Peyer's patch (tissue), 4 donors: ENCODE results near the gene SPEF2. TPM values are rescaled to one million over a fixed set of nuclear protein-coding genes. Genes with fewer than 3 reads are reported as not detected.

Experiments
- DNase-seq, 3 donors: peaks; one replicate each; pipeline ENCODE4 v3.0.0-alpha.2; 2017 to 2019
- H3K27ac ChIP-seq, 4 donors: fragments of 200-600 bp; sonication (generic); one replicate each; pipeline ENCODE4 v1.5.1; 2016 to 2019
- H3K27me3 ChIP-seq, 2 donors: fragments of 200-600 bp; sonication (generic); one replicate each; pipeline ENCODE4 v1.5.1; 2019
- H3K36me3 ChIP-seq, 3 donors: fragments of 200-600 bp; sonication (generic); one replicate each; pipeline ENCODE4 v1.5.1; 2016 to 2019
- H3K4me1 ChIP-seq, 4 donors: fragments of 200-600 bp; sonication (generic); one replicate each; pipeline ENCODE4 v1.5.1; 2016 to 2019
- H3K4me3 ChIP-seq, 4 donors: fragments of 200-600 bp; sonication (generic); 1 replicate in 3 of 4; 2 replicates in 1 of 4; pipeline ENCODE4 v1.5.1; 2016 to 2019; ENCODE audit warnings: mild to moderate bottlenecking in 1 of 4
- H3K9me3 ChIP-seq, 4 donors: fragments of 200-600 bp; sonication (generic); one replicate each; pipeline ENCODE4 v1.5.1; 2016 to 2019; ENCODE audit warnings: mild to moderate bottlenecking in 1 of 4
- CTCF ChIP-seq, 6 experiments: fragments of 450-650 bp in 4 of 6; fragments of 200-600 bp in 2 of 6; sonication (generic) in 1 of 6; IDR thresholded peaks; one replicate each; pipeline ENCODE4 v1.5.1; 2017 to 2019; ENCODE audit warnings: antibody characterized with exemption in 6 of 6, mild to moderate bottlenecking in 3 of 6, moderate library complexity in 1 of 6
- POLR2A ChIP-seq, 2 donors: fragments of 450-650 bp; IDR thresholded peaks; one replicate each; pipeline ENCODE4 v1.5.1; 2017; ENCODE audit warnings: antibody characterized with exemption in 2 of 2, mild to moderate bottlenecking in 2 of 2, moderate library complexity in 2 of 2
- total RNA-seq, 4 donors: library from RNA; depleted of rRNA; stranded (reverse); fragments of >200 nt; gene quantifications; one replicate each; pipeline ENCODE4 v1.1.0, GENCODE V29; 2016

The SPEF2 gene
- total RNA-seq, 4 donors from 2014 or later = 2.5 to 8.8 (median 5.1) TPM

- Histone ChIP-seq H3K36me3 (no peaks in the 10 kb centered on the region), H3K9me3 (no peaks in the 10 kb centered on the region), H3K27ac (peak overlapping the region in 2 of 4 donors; percentile 35 to 73), H3K4me1 (no peaks in the 10 kb centered on the region), H3K27me3 (no peaks in the 10 kb centered on the region), H3K4me3 (no peak overlapping the region)
- TF ChIP-seq CTCF (IDR thresholded peaks at IDR 0.05) (peak in 3 of 6 experiments; percentile 25 to 52 (median 34)), POLR2A (IDR thresholded peaks at IDR 0.05) (no peak)
- DNase-seq = no peak
Measured at GRCh38 chr5:35815089-35815936, 197.7 kb downstream of the SPEF2 start.

GRCh38 chr5:35816881-35817521 lies 199.3 kb downstream of the SPEF2 start:
- Histone ChIP-seq H3K27ac (peak overlapping the region; percentile 55 to 73 (median 60)), H3K27me3 (no peaks in the 10 kb centered on the region), H3K4me3 (no peak overlapping the region), H3K9me3 (no peaks in the 10 kb centered on the region), H3K4me1 (no peaks in the 10 kb centered on the region), H3K36me3 (no peaks in the 10 kb centered on the region)
- TF ChIP-seq CTCF (IDR thresholded peaks at IDR 0.05) (no peak), POLR2A (IDR thresholded peaks at IDR 0.05) (peak; percentile 23 to 48)
- peak in 1 of 3 donors; percentile 63 for DNase-seq

GRCh38 chr5:35819026-35819425 lies 201.4 kb downstream of the SPEF2 start:
- Histone ChIP-seq H3K9me3 (no peaks in the 10 kb centered on the region), H3K4me3 (no peak overlapping the region), H3K36me3 (no peaks in the 10 kb centered on the region), H3K4me1 (no peaks in the 10 kb centered on the region), H3K27me3 (no peaks in the 10 kb centered on the region), H3K27ac (peak overlapping the region in 2 of 4 donors; percentile 26 to 72)
- no peak for TF ChIP-seq CTCF (IDR thresholded peaks at IDR 0.05)
- DNase-seq = no peak

GRCh38 chr5:35819668-35820067 lies 202.0 kb downstream of the SPEF2 start:
- Histone ChIP-seq H3K4me1 (no peaks in the 10 kb centered on the region), H3K36me3 (no peaks in the 10 kb centered on the region), H3K4me3 (no peak overlapping the region), H3K27me3 (no peaks in the 10 kb centered on the region), H3K9me3 (no peaks in the 10 kb centered on the region), H3K27ac (peak overlapping the region in 2 of 4 donors; percentile 35 to 72)
- no peak for TF ChIP-seq CTCF (IDR thresholded peaks at IDR 0.05)
- TF ChIP-seq POLR2A (IDR thresholded peaks at IDR 0.05) = peak in 1 of 2 donors; percentile 31
- DNase-seq = no peak

GRCh38 chr5:35820735-35821134 lies 203.1 kb downstream of the SPEF2 start:
- Histone ChIP-seq H3K4me1 (no peaks in the 10 kb centered on the region), H3K27ac (peak overlapping the region; percentile 13 to 46 (median 24)), H3K27me3 (no peaks in the 10 kb centered on the region), H3K9me3 (no peaks in the 10 kb centered on the region), H3K36me3 (no peaks in the 10 kb centered on the region), H3K4me3 (no peak overlapping the region)
- TF ChIP-seq POLR2A (IDR thresholded peaks at IDR 0.05) (no peak), CTCF (IDR thresholded peaks at IDR 0.05) (no peak)
- DNase-seq = no peak
